DMS53 treated with DMSO at 0.1 percent for 48 hours (cell line): ENCODE data around the gene OR6C1.
"Not testable (repeated sequence)": the region's sequence is repeated elsewhere in the genome, so short reads cannot be mapped to it uniquely, and the experiment has no call there.

ENCODE experiments used
- DNase-seq: peaks from one replicate; lab custom pipeline; 2025; ENCODE audit not compliant: unreplicated experiment; lab: John Stamatoyannopoulos, UW

The OR6C1 gene

DNA sequence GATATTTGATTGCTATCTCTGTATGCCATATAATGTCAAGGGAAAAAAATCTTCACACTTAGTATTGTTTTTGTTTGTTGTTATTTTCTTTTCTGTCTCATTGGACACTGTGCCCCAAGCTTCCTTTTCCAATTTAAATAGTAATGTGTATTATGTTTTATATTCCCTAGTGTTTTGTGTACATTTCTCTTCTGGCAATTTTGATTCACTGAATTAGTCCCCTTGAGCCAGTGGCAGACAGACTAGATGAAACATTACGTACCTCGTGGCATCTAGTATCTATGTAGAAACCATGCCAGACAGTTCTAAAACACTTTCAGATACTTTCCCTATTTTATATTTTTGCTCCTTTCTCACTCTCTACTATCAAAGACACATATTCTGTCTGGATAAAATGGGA is at the start of gene OR6C1:
Gene OR6C1, plus strand, starts transcription at position 301 of the 400 bp plus-strand sequence. CDS start 6,257 bp downstream, outside the sequence.
- no peak for DNase-seq

DNA sequence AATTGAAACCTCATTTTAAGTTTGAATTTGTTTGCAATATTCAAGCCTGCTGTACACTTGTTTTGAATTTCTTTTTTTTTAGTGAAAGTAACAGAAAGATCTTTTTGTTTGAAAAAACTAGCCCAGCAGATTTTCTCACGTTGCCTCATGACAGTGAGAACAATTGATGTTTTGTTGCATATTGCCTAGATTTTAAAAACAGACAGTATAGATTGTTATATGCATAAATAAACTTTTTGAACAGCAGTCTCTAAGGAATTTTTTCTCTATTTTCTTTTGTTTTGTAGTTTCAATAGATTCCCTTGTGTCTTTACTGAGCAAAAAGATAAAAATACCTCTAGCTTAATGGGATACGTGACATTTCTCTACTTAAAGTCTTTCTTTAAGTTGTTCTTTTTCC is 33.2 kb upstream of the OR6C1 start:
- DNase-seq = no peak

DNA sequence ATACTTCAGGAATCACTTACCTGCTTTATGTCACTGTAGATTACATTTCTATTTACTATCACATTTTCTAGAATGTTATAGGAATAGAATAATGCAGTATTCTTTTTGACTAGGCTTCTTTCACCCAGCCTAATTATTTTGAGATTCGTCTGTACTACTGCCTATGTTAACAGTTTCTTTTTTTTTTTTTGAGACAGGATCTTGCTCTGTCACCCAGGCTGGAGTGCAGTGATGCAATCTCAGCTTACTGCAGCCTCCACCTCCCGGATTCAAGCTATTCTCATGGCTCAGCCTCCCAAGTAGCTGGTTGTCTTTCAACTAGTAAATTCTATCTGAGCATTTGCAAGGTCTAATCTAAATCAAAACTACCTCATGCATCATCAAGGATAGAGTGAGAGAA is 24.1 kb upstream of the OR6C1 start:
- no peak for DNase-seq

DNA sequence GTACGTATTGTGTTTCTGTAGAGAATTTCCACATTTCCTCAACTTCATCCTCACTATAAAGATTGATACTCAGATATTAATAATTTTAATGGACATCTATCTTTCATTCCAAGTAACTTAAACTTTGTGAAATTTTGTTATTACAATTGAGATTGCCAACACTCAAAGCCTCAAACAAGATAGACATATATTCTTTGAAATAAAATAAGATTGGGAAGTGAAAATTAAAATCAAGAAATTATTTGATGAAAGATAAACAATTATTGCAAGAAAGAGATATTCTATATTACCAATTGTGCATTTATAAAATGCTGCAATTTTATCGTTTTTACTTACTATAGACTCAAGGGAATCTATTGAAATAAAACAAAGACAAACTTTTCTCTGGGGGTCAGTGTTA is 17.7 kb upstream of the OR6C1 start, which contains the start of gene OR6C6:
Gene OR6C6, minus strand, starts transcription at position 101 of the 400 bp plus-strand sequence. CDS start 1,337 bp downstream, outside the sequence.
- DNase-seq = no peak

DNA sequence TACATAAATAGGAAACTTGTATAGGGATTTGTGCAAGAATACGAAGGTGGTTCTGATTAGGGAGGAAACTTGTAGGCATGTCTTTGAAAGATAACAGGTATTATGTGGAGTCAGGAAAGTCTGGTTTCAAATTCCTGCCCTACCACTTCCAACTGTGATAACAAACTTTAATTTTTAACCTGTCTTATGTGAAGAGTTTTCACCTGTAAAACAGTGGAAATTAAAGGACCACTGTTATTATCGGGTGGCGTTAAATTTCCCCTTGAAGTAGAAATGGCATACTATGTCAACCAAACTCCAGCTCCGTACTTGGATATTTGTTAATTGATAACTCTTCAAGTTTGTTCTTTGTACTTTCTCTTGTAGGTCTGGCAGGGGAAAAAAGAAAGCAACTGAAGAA is 6.1 kb downstream of the OR6C1 start:
- no peak for DNase-seq

DNA sequence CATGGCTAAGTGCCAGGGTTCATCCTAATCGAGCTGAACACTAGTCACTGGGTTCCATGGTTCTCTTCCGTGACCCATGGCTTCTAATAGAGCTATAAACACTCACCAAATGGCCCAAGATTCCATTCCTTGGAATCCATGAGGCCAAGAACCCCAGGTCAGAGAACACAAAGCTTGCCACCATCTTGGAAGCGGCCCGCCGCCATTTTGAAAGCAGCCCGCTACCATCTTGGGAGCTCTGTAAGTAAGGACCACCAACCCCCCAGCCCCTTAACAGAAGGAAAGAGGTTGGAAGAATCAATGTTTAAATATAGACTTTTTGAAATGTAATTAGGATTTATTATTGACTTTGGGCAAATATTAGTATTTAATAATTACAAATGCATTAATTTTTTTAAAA is 11.7 kb downstream of the OR6C1 start:
- not testable (repeated sequence) for DNase-seq

DNA sequence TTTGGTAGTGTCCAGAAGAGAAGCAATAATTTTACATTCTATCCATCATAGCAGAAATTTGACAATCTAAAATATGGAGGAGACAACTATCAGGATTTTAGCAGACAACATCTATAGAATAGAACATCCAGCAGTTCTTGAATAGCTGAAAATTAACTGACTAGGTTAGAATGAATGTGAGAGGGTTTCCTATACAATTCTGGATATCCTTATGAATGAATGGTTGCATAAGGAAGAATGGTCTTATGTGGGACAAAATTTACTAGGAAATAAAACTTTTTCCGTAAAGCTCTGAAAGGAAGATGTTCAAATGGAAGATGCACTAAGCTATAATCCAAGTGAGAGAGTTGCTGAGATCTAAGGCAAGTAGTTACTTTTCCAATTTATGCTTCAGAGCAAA is 16.3 kb downstream of the OR6C1 start, which contains the start of gene OR6C3:
Gene OR6C3, plus strand, starts transcription at position 301 of the 400 bp plus-strand sequence. CDS start 955 bp downstream, outside the sequence.
- DNase-seq = no peak

DNA sequence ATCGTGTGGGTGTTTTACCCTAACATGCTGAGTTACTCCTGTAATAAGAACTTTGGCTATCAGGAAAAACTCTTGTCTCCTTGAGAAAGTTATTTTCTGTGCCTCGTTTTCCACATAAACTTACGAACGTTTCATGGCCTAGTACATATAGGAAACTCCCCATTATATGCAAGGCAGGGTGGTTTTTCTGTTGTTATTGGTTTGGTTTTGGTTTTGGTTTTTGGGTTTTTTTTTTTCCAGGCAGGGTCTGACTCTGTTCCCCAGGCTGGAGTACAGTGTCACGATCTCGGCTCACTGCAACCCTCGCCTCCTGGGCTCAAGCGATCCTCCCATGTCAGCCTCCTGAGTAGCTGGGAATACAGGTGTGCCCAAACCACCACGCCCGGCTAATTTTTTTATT is 21.9 kb downstream of the OR6C1 start:
- no peak for DNase-seq

DNA sequence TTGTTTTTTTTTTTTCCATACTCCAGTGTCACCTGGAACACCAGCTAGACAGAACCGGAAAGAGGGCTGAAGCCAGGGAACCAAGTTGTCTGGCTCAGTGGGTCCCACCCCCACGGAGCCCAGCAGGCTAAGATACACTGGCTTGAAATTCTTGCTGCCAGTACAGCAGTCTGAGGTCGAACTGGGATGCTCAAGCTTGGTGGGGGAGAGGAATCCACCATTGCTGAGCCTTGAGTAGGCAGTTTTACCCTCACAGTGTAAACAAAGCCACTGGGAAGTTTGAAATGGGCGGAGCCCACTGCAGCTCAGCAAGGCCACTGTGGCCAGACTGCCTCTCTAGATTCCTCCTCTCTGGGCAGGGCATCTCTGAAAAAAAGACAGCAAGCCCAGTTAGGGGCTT is 41.2 kb downstream of the OR6C1 start:
- not testable (repeated sequence) for DNase-seq

DNA sequence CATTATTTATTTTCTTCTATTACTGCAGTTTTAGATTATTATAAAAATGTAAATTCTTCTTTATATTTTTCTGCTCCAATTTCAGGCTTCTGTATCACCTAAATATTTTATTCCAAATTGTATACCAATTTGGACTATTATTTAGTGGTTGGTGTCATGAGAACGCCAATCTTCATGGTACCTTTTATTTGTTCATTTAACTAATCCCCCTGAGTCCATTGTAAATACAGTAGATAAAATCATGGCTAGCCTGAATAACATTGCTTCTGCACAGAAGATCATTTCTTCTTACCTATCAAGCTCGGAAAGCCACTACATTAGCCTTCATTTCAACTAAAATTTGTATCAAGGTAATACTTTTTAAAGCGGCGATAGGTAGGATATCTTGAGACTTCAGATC is 48.5 kb downstream of the OR6C1 start, which contains the start of gene OR6C75:
Gene OR6C75, plus strand, starts transcription at position 301 of the 400 bp plus-strand sequence. CDS start 2,136 bp downstream, outside the sequence.
- no peak for DNase-seq

DNA sequence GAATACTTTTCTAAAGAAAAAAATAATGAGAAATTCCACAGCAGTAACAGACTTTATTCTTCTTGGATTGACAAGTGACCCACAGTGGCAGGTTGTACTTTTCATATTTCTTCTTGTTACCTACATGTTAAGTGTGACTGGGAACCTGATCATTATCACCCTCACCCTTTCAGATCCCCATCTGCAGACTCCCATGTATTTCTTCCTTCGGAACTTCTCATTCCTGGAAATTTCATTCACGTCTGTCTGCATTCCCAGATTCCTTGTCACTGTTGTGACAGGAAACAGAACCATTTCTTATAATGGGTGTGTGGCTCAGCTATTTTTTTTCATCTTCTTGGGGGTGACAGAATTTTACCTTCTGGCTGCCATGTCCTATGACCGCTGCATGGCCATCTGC is 50.9 kb downstream of the OR6C1 start:
- no peak for DNase-seq
